GM12892 (cell line): ENCODE measurements around the gene CCDC27.

Source experiments
- DNase-seq: peaks from one replicate; pipeline ENCODE4 v3.0.0; 2011; ENCODE audit not compliant: insufficient read length
- FAIRE-seq: peaks from 2 replicates; lab custom pipeline; 2011; peaks lifted over from hg19 to GRCh38; lab: Jason Lieb, UNC
- POLR2A ChIP-seq: IDR thresholded peaks from 2 replicates; pipeline ENCODE4 v1.6.1; 2011; ENCODE audit warnings: low read depth, low read length, control low read depth
- POLR2AphosphoS5 ChIP-seq: IDR thresholded peaks from 2 replicates; pipeline ENCODE4 v1.6.1; 2011; ENCODE audit warnings: low read depth, low read length, control low read depth
- TAF1 ChIP-seq: IDR thresholded peaks from 2 replicates; pipeline ENCODE4 v1.6.1; 2011; ENCODE audit warnings: low read depth, mild to moderate bottlenecking, control low read depth, low read length, borderline replicate concordance

The CCDC27 gene

DNA sequence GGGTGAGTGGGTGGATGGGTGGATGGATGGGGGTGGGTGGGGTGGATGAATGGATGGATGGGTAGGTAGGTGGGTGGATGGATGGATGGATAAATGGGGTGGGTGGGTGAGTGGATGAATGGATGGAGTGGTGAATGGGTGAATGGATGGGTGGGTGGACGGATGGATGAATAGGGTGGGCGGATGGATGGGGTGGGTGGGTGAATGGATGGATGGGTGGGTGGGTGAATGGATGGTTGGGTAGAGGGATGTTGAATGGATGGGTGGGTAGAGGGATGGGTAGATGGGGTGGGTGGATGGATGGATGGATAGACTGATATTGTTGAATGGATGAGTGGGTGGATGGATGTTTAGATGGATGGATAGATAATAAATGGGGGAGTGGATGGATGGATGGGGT, 26.9 kb upstream of the CCDC27 start:
- FAIRE-seq (no peak), DNase-seq (no peak)
- TF ChIP-seq POLR2A (no peak), TAF1 (no peak), POLR2AphosphoS5 (no peak)

GRCh38 chr1:3727042-3727824, 25.0 kb upstream of the CCDC27 start:
- FAIRE-seq = no peak
- DNase-seq = peak; percentile 70
- TF ChIP-seq TAF1 = no peak
- no peak for TF ChIP-seq POLR2A
- TF ChIP-seq POLR2AphosphoS5 = no peak

- DNase-seq (no peak), FAIRE-seq (no peak)
- TF ChIP-seq POLR2A = no peak
- no peak for TF ChIP-seq POLR2AphosphoS5
- TF ChIP-seq TAF1 = no peak
Observed at GRCh38 chr1:3727825-3728776, 24.1 kb upstream of the CCDC27 start.

GRCh38 chr1:3729594-3730542, 22.4 kb upstream of the CCDC27 start:
- TF ChIP-seq POLR2A (no peak), TAF1 (no peak), POLR2AphosphoS5 (no peak)
- no peak for FAIRE-seq
- no peak for DNase-seq

DNA sequence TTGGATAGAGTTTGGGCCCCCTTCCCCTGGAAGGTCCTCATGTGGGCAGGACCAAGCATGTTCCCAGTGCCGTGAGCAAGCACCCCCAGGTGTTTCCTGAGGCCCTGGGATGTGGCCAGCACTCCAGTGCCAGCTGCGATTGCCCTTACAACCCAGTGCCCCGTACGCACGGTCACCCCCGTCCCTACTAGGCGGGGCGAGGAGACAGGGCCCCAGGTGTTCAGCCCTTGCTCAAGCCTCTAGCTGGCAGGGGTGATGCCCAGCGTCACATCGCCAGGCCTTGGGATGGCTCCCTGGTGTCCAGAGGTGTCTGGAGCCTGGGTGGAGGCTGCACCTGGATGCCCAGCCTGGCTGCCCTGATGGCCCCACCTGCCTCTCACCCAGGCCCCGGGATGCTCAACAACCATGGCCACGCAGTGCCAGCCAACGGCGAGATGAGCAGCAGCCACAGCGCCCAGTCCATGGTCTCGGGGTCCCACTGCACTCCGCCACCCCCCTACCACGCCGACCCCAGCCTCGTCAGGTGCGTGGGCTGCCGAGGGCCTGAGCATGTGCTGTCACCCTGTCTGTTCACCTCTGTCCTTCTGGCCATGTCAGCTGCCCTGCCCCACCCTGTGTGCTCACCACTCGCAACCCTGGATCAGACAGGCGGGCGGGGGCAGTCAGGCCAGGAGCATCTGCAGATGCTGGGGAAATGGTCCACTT, 21.6 kb upstream of the CCDC27 start:
- no peak for DNase-seq
- no peak for TF ChIP-seq POLR2A
- no peak for TF ChIP-seq TAF1
- TF ChIP-seq POLR2AphosphoS5 = no peak; the same call in 1 of the 2 replicates
- FAIRE-seq = no peak

- no peak for TF ChIP-seq POLR2A
- no peak for TF ChIP-seq TAF1
- TF ChIP-seq POLR2AphosphoS5 = no peak
- FAIRE-seq (no peak), DNase-seq (no peak)
Observed at GRCh38 chr1:3731583-3732433, 20.4 kb upstream of the CCDC27 start.

DNA sequence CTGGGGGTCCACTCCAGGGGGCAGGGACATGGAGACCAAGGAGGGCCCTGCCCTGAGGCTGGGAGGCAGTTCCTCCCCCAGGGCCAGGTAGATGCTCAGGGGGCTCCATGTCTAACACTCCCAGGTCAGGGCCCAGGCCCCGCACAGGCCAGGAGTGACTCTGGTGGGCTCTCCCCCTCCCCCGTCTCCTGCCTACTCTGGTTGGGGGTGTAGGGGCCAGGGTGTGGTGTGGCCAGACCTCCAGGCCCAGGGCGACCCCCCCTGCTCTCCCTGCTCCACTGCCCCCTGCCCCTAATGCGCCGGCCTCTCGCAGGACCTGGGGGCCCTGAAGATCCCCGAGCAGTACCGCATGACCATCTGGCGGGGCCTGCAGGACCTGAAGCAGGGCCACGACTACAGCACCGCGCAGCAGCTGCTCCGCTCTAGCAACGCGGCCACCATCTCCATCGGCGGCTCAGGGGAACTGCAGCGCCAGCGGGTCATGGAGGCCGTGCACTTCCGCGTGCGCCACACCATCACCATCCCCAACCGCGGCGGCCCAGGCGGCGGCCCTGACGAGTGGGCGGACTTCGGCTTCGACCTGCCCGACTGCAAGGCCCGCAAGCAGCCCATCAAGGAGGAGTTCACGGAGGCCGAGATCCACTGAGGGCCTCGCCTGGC, 19.7 kb upstream of the CCDC27 start:
- TF ChIP-seq TAF1 (no peak), POLR2AphosphoS5 (no peak), POLR2A (no peak)
- DNase-seq = no peak
- FAIRE-seq = no peak

DNA sequence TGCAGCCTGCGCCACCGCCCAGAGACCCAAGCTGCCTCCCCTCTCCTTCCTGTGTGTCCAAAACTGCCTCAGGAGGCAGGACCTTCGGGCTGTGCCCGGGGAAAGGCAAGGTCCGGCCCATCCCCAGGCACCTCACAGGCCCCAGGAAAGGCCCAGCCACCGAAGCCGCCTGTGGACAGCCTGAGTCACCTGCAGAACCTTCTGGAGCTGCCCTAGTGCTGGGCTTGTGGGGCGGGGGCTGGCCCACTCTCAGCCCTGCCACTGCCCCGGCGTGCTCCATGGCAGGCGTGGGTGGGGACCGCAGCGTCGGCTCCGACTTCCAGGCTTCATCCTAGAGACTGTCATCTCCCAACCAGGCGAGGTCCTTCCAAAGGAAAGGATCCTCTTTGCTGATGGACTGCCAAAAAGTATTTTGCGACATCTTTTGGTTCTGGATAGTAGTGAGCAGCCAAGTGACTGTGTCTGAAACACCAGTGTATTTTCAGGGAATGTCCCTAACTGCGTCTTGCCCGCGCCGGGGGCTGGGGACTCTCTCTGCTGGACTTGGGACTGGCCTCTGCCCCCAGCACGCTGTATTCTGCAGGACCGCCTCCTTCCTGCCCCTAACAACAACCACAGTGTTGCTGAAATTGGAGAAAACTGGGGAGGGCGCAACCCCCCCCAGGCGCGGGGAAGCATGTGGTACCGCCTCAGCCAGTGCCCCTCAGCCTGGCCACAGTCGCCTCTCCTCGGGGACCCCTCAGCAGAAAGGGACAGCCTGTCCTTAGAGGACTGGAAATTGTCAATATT, 19.0 kb upstream of the CCDC27 start:
- no peak for TF ChIP-seq POLR2A
- TF ChIP-seq TAF1 = no peak
- no peak for TF ChIP-seq POLR2AphosphoS5
- DNase-seq = no peak
- no peak for FAIRE-seq

- DNase-seq = no peak
- no peak for FAIRE-seq
- TF ChIP-seq POLR2A = no peak
Observed at GRCh38 chr1:3733883-3734589, 18.2 kb upstream of the CCDC27 start.
